ENCODE measurements around the gene LDLRAP1. TPM values are rescaled to one million over a fixed set of nuclear protein-coding genes. Genes with fewer than 3 reads are reported as not detected.

The LDLRAP1 gene
- total and polyA plus RNA-seq, 4 experiments from 2014 or later, result 201 to 306 (median 222) TPM

DNA sequence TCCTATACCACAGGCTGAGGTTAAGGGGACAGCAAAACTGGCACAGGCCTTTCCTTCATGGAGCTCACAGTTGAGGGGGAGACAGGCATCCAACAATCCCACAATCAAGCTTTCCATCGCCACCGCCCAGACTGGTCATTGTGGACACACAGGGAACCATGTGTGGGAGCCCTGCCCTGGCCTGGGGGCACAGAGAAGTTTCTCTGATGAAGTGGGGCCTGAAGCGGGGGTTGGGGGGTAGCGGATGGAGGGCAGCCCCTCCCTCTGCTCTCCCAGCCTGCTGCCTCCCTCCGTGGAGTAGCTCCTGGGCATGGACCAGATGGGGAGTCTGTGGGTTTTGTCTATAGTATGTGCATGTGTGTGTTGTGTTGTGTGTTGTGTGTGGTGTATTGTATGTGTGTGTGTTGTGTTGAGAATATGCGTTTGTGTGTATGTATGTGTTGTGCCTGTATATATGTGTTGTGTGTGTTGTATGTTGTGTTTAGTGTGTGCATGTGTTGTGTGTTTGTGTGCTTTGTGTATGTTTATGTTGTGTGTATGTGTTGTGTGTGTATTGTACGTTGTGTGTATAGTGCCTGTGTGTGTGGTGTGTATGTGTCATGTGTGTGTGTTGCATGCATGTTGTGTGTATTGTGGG, 14.4 kb upstream of the LDLRAP1 start:
- Histone ChIP-seq H3K27me3 (ENCODE audit: insufficient read depth, low read length) (no peaks in the 10 kb centered on the region), H3K9me3 (ENCODE audit: control insufficient read depth in 1 of 2, low read length in 2 of 2) (no peaks in the 10 kb centered on the region), H3K36me3 (ENCODE audit: insufficient read depth, low read length) (no peaks in the 10 kb centered on the region), H3K4me1 (ENCODE audit: insufficient read depth, low read length) (no peaks in the 10 kb centered on the region), H3K4me3 (ENCODE audit: low read length in 2 of 2) (no peak overlapping the region), H3K27ac (ENCODE audit: low read depth, low read length) (no peak overlapping the region)
- Mint-ChIP-seq H3K9me3 (peaks cover 0 to 4% (median 0%) of the 10 kb centered on the region in 8 donors), H3K27ac (peak overlapping the region in 2 of 7 donors; percentile 1 to 6), H3K27me3 (no peaks in the 10 kb centered on the region), H3K4me3 (no peak overlapping the region), H3K36me3 (no peaks in the 10 kb centered on the region), H3K4me1 (peaks cover 0 to 6% (median 3%) of the 10 kb centered on the region in 4 donors)
- no peak for DNase-seq
- ChIA-PET POLR2A (ENCODE audit: partially characterized antibody) (no interaction called here), CTCF (ENCODE audit: partially characterized antibody) (interaction anchor here (0.7 kb wide), 1 partner anchor 9 kb away, joined by 3 read pairs; no protein-coding TSS in a partner anchor)
- intact Hi-C loops (cut with micrococcal nuclease), result no loop called here

DNA sequence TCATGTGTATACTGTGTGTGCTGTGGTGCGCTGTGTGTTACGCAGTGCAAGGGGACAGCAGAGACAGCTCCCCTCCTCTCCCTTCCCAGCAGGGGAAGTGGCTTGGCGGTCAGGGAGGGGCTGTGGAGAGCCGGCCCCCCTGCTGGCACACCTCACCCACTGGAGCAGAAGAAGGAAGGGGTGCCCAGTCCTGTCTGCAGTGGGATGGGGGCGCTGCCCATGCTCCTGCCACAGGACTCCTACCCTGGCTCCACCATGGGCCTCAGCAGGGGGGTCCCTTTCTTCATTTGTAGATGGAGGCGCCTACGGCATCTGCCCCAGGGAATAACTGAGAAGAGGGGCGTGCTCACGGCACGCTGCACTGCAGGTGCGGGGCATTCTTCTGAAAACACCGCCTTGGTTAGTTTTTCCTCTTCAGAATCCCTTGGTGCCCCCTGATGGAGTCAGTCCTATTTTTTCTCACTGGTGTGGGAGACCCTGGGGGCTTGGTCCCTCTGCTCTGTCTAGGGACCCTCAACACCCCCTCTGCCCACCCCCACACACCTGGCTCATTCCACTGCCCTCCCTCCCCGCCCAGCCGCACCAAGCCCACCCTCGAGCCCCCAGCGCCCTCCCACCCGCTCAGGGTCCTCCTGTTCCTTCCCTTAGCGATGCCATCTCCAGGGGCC, 13.8 kb upstream of the LDLRAP1 start:
- peak overlapping the region in 1 of 7 donors; percentile 31 for H3K27ac Mint-ChIP-seq
- ChIA-PET CTCF (ENCODE audit: partially characterized antibody) (no interaction called here), POLR2A (ENCODE audit: partially characterized antibody) (no interaction called here)
- H3K4me3 Mint-ChIP-seq, result no peak overlapping the region
- Histone ChIP-seq H3K36me3 (ENCODE audit: insufficient read depth, low read length) (no peaks in the 10 kb centered on the region), H3K27ac (ENCODE audit: low read depth, low read length) (no peak overlapping the region), H3K27me3 (ENCODE audit: insufficient read depth, low read length) (no peaks in the 10 kb centered on the region), H3K9me3 (ENCODE audit: control insufficient read depth in 1 of 2, low read length in 2 of 2) (no peaks in the 10 kb centered on the region), H3K4me3 (ENCODE audit: low read length in 2 of 2) (no peak overlapping the region), H3K4me1 (ENCODE audit: insufficient read depth, low read length) (no peaks in the 10 kb centered on the region)
- no peak for DNase-seq
- H3K27me3 Mint-ChIP-seq, result no peaks in the 10 kb centered on the region
- H3K4me1 Mint-ChIP-seq, result peaks cover 0 to 6% (median 3%) of the 10 kb centered on the region in 4 donors
- H3K9me3 Mint-ChIP-seq, result peaks cover 0 to 4% (median 0%) of the 10 kb centered on the region in 8 donors
- H3K36me3 Mint-ChIP-seq, result no peaks in the 10 kb centered on the region
- intact Hi-C loops (cut with micrococcal nuclease), result no loop called here

DNA sequence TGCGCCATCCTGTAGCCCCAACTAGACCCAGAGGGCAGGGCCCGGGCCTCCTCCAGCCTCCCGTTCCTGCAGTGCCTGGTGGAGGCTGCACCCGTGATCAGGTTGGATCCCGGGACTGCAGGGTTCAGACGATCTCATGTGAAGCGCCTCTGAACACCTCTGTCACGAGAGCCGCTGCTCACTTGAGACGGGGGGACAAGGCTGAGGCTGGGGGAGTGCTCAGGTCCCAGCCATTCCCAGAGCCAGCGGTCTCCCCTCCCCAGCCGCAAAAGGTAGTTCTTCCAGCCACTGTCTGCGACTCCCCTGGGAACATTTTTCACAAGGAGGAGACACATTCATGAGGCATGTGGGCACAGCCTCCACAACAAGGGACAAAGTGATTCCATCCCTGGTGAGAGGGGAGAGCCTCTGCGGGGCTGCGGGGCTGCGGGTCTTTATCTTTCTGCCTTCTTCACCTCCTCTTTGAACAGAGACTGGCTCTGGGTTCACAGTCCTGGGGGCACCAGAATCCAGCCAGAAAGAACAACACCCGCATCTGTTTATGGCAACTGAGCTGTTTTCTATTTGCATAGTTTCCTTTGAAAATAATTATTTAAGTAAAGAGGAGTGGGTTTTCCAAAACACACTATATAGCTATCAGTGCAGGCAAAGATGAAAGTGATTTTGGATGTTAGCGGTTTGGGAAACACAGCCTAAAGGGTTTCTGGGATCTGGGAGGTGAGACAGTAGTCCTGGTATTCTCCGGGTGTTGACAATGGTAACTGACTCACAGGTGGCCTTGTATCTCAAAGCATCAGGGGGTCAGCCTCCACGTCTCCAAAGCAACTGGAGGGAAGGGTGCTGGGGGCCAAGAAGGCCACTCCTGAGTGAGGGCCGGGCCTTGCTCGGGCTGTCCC, 13.0 kb upstream of the LDLRAP1 start:
- no peak overlapping the region for H3K27ac ChIP-seq (ENCODE audit: low read depth, low read length)
- no peak for DNase-seq
- ChIA-PET POLR2A (ENCODE audit: partially characterized antibody) (no interaction called here), CTCF (ENCODE audit: partially characterized antibody) (no interaction called here)
- Mint-ChIP-seq H3K4me1 (peaks cover 0 to 6% (median 2%) of the 10 kb centered on the region in 4 donors), H3K27ac (no peak overlapping the region), H3K4me3 (no peak overlapping the region), H3K9me3 (peaks cover 0 to 2% (median 0%) of the 10 kb centered on the region in 8 donors), H3K27me3 (no peaks in the 10 kb centered on the region), H3K36me3 (no peaks in the 10 kb centered on the region)
- no peaks in the 10 kb centered on the region for H3K27me3 ChIP-seq (ENCODE audit: insufficient read depth, low read length)
- H3K9me3 ChIP-seq (ENCODE audit: control insufficient read depth in 1 of 2, low read length in 2 of 2), result no peaks in the 10 kb centered on the region
- intact Hi-C loops (cut with micrococcal nuclease), result no loop called here
- H3K4me3 ChIP-seq (ENCODE audit: low read length in 2 of 2), result no peak overlapping the region
- H3K4me1 ChIP-seq (ENCODE audit: insufficient read depth, low read length), result no peaks in the 10 kb centered on the region
- H3K36me3 ChIP-seq (ENCODE audit: insufficient read depth, low read length), result no peaks in the 10 kb centered on the region

DNA sequence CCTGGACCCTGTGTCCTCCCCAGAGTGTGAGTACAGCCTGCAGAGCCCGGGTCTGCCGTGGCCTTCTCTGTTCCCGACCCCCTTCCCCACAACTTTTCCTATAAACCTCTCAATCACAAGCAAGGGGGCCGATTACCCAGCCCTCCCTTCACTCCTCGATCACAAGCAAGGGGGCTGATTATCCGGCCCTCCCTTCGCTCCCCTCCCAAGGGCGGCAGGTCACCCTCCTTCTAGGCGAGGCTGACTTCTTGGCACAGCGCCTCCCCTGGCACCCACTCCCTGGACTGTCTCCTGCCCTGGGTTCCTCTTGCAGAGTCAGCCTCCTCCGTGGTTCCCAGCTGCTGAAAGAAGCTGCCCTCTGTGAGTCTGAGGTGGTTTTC, 12.3 kb upstream of the LDLRAP1 start:
- no peaks in the 10 kb centered on the region for H3K36me3 ChIP-seq (ENCODE audit: insufficient read depth, low read length)
- Mint-ChIP-seq H3K27me3 (no peaks in the 10 kb centered on the region), H3K27ac (no peak overlapping the region), H3K36me3 (no peaks in the 10 kb centered on the region), H3K4me3 (no peak overlapping the region), H3K4me1 (peaks cover 0 to 6% (median 2%) of the 10 kb centered on the region in 4 donors), H3K9me3 (no peaks in the 10 kb centered on the region)
- no peaks in the 10 kb centered on the region for H3K4me1 ChIP-seq (ENCODE audit: insufficient read depth, low read length)
- H3K27ac ChIP-seq (ENCODE audit: low read depth, low read length), result no peak overlapping the region
- no peaks in the 10 kb centered on the region for H3K9me3 ChIP-seq (ENCODE audit: control insufficient read depth in 1 of 2, low read length in 2 of 2)
- no peak for DNase-seq
- CTCF ChIA-PET (ENCODE audit: partially characterized antibody), result interaction anchor here (1.6 kb wide), 1 partner anchor 26 kb away, joined by 3 read pairs; no protein-coding TSS in a partner anchor
- intact Hi-C loops (cut with micrococcal nuclease), result no loop called here
- no peaks in the 10 kb centered on the region for H3K27me3 ChIP-seq (ENCODE audit: insufficient read depth, low read length)
- POLR2A ChIA-PET (ENCODE audit: partially characterized antibody), result no interaction called here
- no peak overlapping the region for H3K4me3 ChIP-seq (ENCODE audit: low read length in 2 of 2)

DNA sequence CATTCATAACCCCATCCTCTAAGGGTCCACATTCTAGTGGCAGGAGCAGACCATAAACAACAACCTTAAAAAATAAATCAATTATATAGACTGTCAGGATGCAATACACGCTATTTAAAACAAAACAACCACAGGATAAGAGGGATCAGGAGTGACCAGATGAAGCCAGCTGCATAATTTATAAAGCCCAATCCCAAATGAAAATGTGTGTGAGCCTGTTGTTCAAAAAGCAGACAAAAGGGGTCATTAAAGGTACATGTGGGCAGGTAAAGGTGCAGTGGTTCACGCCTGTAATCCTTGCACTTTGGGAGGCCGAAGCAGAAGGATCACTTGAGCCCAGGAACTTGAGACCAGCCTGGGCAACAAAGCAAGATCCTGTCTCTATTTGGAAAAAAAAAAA, 10.4 kb upstream of the LDLRAP1 start:
- ChIA-PET POLR2A (ENCODE audit: partially characterized antibody) (no interaction called here), CTCF (ENCODE audit: partially characterized antibody) (interaction anchor here (1.0 to 1.6 kb wide), 3 partner anchors 12 to 277 kb away, joined by 3 read pairs; no protein-coding TSS in a partner anchor)
- Histone ChIP-seq H3K36me3 (ENCODE audit: insufficient read depth, low read length) (no peaks in the 10 kb centered on the region), H3K27me3 (ENCODE audit: insufficient read depth, low read length) (no peaks in the 10 kb centered on the region), H3K9me3 (ENCODE audit: control insufficient read depth in 1 of 2, low read length in 2 of 2) (no peaks in the 10 kb centered on the region), H3K4me3 (ENCODE audit: low read length in 2 of 2) (no peak overlapping the region), H3K27ac (ENCODE audit: low read depth, low read length) (no peak overlapping the region), H3K4me1 (ENCODE audit: insufficient read depth, low read length) (no peaks in the 10 kb centered on the region)
- H3K4me3 Mint-ChIP-seq, result no peak overlapping the region
- no peak for DNase-seq
- no peaks in the 10 kb centered on the region for H3K9me3 Mint-ChIP-seq
- intact Hi-C loops (cut with micrococcal nuclease), result no loop called here
- no peaks in the 10 kb centered on the region for H3K36me3 Mint-ChIP-seq
- H3K27me3 Mint-ChIP-seq, result no peaks in the 10 kb centered on the region
- peaks cover 0 to 6% (median 2%) of the 10 kb centered on the region in 4 donors for H3K4me1 Mint-ChIP-seq
- H3K27ac Mint-ChIP-seq, result no peak overlapping the region

DNA sequence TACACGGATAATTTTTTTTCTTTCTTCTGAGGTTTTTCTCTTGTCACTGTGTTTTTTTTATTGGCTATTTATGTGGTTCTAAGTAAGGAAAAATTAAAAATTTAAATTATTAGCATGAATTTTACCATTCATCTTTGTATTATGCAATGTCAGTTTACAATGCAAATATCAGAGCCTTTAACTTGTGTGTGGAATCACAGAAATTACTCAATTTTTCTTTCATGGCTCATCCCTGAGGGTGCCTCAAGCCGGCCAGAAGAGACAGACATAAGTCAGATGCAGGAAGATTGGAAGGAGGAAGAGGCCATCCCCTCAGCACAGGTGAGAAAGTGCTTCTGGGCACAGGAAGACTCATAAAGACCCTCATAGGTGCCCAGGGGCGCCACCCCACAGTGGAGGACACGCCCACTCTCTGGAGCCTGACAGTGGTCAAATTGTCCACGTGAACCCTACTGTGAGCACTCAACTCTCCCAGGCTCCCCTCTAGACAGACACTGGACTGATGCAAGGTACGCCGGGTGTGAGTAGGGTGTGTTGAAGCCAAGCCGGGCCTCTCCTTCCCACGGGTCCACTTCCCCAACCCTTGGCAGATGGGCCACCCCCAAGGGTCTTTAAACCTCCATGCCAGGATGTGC, 9.5 kb upstream of the LDLRAP1 start:
- H3K4me1 Mint-ChIP-seq, result peaks cover 0 to 10% (median 2%) of the 10 kb centered on the region in 4 donors
- no peaks in the 10 kb centered on the region for H3K4me1 ChIP-seq (ENCODE audit: insufficient read depth, low read length)
- no peak overlapping the region for H3K27ac Mint-ChIP-seq
- CTCF ChIA-PET (ENCODE audit: partially characterized antibody), result no interaction called here
- H3K9me3 Mint-ChIP-seq, result no peaks in the 10 kb centered on the region
- intact Hi-C loops (cut with micrococcal nuclease), result no loop called here
- no peak overlapping the region for H3K27ac ChIP-seq (ENCODE audit: low read depth, low read length)
- no peak for DNase-seq
- no peaks in the 10 kb centered on the region for H3K27me3 ChIP-seq (ENCODE audit: insufficient read depth, low read length)
- H3K27me3 Mint-ChIP-seq, result no peaks in the 10 kb centered on the region
- no peak overlapping the region for H3K4me3 Mint-ChIP-seq
- no peaks in the 10 kb centered on the region for H3K36me3 Mint-ChIP-seq
- H3K9me3 ChIP-seq (ENCODE audit: control insufficient read depth in 1 of 2, low read length in 2 of 2), result no peaks in the 10 kb centered on the region
- H3K36me3 ChIP-seq (ENCODE audit: insufficient read depth, low read length), result no peaks in the 10 kb centered on the region
- POLR2A ChIA-PET (ENCODE audit: partially characterized antibody), result interaction anchor here (1.5 kb wide), 1 partner anchor 10 kb away, joined by 3 read pairs; the partner anchor contains the start of gene LDLRAP1
- H3K4me3 ChIP-seq (ENCODE audit: low read length in 2 of 2), result no peak overlapping the region
